VCaP (cell line): ENCODE data around the gene ABHD11.
"Not testable (repeated sequence)": the region's sequence is repeated elsewhere in the genome, so short reads cannot be mapped to it uniquely, and the experiment has no call there.

ENCODE experiments used
- H3K27ac ChIP-seq: fragments of 450-650 bp; 2 replicates; pipeline ENCODE4 v1.5.1; 2017
- TF ChIP-seq, protein P1 (sequence below): fragments of 450-650 bp; conservative IDR thresholded peaks from 2 replicates; pipeline ENCODE4 v1.5.1; 2017; ENCODE audit warnings: mild to moderate bottlenecking, moderate library complexity

ABHD11 gene

GRCh38 chr7:73717991-73718405 lies 20.6 kb downstream of the ABHD11 start:
- H3K27ac ChIP-seq: no peak overlapping the region
- TF ChIP-seq, protein P1, sequence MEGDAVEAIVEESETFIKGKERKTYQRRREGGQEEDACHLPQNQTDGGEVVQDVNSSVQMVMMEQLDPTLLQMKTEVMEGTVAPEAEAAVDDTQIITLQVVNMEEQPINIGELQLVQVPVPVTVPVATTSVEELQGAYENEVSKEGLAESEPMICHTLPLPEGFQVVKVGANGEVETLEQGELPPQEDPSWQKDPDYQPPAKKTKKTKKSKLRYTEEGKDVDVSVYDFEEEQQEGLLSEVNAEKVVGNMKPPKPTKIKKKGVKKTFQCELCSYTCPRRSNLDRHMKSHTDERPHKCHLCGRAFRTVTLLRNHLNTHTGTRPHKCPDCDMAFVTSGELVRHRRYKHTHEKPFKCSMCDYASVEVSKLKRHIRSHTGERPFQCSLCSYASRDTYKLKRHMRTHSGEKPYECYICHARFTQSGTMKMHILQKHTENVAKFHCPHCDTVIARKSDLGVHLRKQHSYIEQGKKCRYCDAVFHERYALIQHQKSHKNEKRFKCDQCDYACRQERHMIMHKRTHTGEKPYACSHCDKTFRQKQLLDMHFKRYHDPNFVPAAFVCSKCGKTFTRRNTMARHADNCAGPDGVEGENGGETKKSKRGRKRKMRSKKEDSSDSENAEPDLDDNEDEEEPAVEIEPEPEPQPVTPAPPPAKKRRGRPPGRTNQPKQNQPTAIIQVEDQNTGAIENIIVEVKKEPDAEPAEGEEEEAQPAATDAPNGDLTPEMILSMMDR: no peak

DNA sequence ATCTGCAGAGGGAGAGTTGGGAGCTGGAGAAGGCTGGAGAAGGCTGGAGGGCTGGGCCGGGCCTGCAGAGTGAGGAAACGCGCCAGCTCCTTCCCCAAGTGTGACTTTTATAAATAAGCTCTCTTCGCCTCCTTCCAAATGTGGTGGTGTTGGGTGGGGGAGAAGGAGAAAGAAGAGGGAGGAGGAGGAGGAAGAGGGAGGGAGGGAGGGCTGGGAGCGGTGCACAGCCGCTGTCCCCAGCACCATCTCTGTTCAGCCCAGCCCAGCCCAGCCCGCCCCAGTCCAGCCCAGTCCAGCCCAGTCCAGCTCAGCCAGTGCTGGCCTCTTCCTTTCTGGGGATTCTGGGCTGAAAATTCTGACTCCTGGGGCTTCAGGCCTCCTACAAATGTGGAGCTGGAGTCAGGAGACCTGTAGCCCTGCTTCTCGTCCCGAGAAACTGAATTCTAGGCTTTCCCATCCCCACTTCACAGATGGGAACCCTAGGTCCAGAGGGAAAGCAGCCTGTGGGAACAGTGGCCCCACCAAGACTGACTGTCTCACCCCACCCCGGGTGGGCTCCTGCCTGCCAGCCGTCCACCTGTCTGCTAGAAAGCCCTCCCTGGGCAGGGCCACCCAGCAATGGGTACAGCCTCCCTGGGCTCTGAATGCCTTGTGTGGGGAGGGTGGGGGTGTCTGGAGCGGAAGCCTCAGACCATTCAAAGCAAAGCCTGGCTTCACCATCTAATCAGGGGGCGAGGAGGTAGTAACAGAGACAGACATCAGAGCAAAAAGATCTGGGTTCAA lies 21.4 kb downstream of the ABHD11 start:
- H3K27ac ChIP-seq: no peak overlapping the region
- TF ChIP-seq, protein P1: no peak

DNA sequence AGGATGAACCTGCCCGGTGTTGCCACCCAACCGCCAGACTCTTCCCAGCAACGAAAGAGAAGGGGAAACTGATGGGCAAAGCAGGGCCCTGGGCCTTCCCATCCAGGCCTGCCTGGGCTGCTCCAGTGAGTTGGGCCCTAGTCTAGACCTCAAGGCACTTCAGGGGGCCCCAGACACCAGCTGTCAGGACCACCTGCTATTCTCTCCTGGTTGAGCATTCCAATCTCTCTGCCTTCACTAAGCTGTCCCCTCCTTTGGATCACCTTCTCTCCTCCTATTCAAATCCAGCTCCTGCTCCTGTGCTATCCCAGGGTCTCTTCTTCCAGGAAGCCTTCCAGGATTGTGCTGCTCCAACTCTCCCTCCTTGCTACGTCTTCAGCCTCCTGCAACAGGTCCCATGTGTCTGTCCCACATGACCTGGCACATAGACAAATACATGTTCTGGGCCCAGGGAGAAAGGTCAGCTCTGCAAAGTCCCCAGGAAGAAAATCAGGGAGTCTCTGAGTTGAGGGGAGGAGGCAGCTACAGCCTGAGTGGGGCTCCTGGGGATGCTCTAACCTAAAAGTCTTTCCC lies 22.2 kb downstream of the ABHD11 start:
- TF ChIP-seq, protein P1: no peak
- H3K27ac ChIP-seq: no peak overlapping the region

DNA sequence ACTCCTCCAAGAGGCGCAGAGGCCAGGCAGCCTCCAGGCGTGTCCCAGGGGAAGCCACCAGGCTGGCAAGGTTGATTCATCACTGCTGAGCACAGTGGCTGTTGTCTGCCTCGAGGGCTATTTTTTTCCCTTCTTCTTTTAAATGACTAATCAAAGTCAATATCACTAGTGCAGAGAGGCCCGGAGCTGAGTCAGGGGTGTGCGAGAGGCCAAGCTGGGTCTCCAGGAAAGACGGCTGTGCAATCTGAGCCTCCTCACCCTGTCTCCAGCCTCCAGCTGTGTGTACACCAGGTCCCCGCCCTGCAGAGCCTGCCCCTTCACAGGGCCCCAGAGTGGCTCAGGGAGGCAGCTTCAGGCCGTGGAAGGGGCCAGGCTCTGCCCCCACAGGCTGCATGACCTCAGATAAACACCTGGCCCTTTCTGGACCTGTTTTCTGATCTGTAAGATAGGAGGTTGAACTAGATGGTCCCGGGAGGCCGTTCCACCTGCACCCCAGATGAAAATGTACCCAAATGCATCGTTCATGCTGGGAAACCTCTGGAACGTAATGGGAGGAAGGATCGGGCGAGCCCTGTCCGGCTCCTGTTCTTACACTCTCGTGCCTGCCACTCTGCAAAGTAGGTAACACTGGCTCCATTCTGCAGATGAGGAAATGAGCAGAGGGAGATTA lies 22.8 kb downstream of the ABHD11 start:
- H3K27ac ChIP-seq: no peak overlapping the region
- TF ChIP-seq, protein P1: no peak

DNA sequence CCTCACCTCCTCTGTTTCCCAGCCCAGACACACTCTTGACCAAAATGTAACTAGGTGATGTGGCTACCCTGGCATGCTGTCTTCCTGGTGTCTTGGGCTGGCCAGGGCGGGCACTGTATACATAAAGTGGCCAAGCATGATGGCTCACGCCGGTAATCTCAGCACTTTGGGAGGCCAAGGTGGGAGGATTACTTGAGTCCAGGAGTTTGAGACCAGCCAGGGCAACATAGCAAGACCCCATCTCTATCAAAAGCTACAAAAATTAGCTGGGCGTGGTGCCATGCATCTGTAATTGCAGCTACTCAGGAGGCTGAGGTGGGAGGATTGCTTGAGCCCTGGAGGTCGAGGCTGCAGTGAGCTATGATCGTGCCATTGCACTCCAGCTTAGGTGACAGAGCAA lies 25.3 kb downstream of the ABHD11 start:
- H3K27ac ChIP-seq: not testable (repeated sequence)

DNA sequence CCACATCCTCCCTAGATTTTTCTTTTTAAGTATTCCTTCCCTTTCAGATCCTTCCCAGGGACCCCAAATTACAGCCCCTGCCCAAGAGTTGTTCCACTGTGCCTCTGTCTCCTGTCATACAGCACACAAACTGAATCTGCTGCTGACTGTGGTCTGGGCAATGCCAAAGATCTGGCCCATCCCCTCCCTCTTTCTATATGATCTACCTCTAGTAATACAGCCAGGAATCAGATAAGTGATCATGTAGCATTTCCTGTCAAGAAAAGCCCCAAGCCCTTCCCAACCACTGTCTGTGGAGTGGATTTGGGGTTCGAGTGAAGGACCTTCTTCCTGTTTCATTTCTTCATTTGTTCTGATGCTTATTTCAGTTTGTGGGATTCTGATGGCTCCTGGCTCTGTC lies 25.8 kb downstream of the ABHD11 start:
- no peak overlapping the region for H3K27ac ChIP-seq
- TF ChIP-seq, protein P1: no peak

GRCh38 chr7:73708961-73709549 lies 29.5 kb downstream of the ABHD11 start:
- no peak overlapping the region for H3K27ac ChIP-seq
- TF ChIP-seq, protein P1: no peak
